GM12872 (cell line): Measurements from ENCODE around the gene DAPK3.

ENCODE experiments used
- CTCF ChIP-seq: IDR thresholded peaks from 3 replicates; pipeline ENCODE4 v1.5.1; 2011; ENCODE audit warnings: low read depth, mild to moderate bottlenecking, low read length, moderate library complexity; ENCODE audit not compliant: insufficient read depth

The DAPK3 gene

GRCh38 chr19:3970808-3971598 lies at the start of gene DAPK3:
DAPK3 (minus strand) TSS chr19:3971099; CDS start chr19:3969735, 1,364 bp downstream.
- TF ChIP-seq CTCF = no peak

- TF ChIP-seq CTCF = no peak
These were observed 48.7 kb upstream of the DAPK3 start for GRCh38 chr19:4019578-4019977.

- TF ChIP-seq CTCF = no peak
These were observed 48.0 kb upstream of the DAPK3 start for GRCh38 chr19:4018775-4019504.

- no peak for TF ChIP-seq CTCF
These were observed 47.3 kb upstream of the DAPK3 start for GRCh38 chr19:4018140-4018613.

- no peak for TF ChIP-seq CTCF
These were observed 46.2 kb upstream of the DAPK3 start for GRCh38 chr19:4016903-4017638.

- no peak for TF ChIP-seq CTCF
These were observed 45.6 kb upstream of the DAPK3 start for GRCh38 chr19:4016486-4016885.

GRCh38 chr19:4015705-4016402 lies 45.0 kb upstream of the DAPK3 start:
- no peak for TF ChIP-seq CTCF
